ENCODE data around the gene TBC1D21. TPM values are rescaled to one million over a fixed set of nuclear protein-coding genes. Genes with fewer than 3 reads are reported as not detected.

The TBC1D21 gene
- total RNA-seq, 1 experiment from 2014 or later: not detected

DNA sequence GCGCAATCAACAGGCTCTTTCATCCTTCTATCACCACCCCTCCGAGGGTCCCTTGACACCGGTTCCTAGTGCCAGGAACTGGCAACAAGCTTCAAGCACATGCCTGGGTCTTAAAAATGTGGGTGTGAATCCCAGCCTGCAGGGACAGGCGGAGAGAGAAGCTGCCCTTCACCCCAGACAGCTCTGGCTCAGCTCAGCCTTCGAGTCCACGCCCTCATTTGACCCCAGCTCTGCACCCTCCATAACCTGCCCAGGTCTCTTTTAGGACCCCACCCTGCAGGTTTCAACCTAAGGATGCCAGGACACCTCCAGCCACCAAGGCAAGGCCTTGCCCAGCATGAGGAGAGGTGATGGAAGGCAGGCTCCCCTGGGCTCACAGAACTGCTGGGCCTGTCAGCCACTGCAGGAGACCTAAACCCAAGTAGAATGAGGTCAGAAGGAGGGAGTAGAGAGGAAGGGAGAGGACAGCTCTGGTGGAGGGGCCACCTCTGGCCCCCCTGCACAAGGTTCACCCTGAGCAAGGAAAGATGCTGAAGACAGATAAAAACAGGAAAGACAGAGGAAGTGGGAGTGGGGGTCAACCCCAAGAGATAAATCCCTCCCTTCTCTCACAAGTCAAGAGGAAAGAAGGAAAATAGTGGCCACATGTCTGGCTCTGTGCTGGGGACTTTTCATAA is 50.3 kb downstream of the TBC1D21 start:
- ChIA-PET POLR2A (ENCODE audit: unreplicated experiment) (no interaction called here), CTCF (interaction anchor here (1.0 kb wide), 1 partner anchor 17 kb away, joined by 3 read pairs; no protein-coding TSS in a partner anchor)
- H3K36me3 ChIP-seq (ENCODE audit: low read depth): no peaks in the 10 kb centered on the region
- H3K4me1 ChIP-seq (replicated peaks; ENCODE audit: insufficient read depth): peaks cover 36% of the 10 kb centered on the region
- peaks cover 9% of the 10 kb centered on the region for H3K79me2 ChIP-seq (ENCODE audit: low read depth)
- peak overlapping the region; percentile 30 for H3K27ac ChIP-seq
- no peak overlapping the region for H2AFZ ChIP-seq
- BruUV-seq (replicated peaks): no TSS peak
- no peak for DNase-seq
- H3K27me3 ChIP-seq (ENCODE audit: insufficient read depth, low read depth): no peaks in the 10 kb centered on the region
- H3F3A ChIP-seq (ENCODE audit: insufficient read depth, low read depth): peaks cover 31% of the 10 kb centered on the region
- no peak overlapping the region for H3K4me3 ChIP-seq
- peak overlapping the region; percentile 85 for H3K4me2 ChIP-seq
- H3K9me2 ChIP-seq (ENCODE audit: insufficient read depth): no peaks in the 10 kb centered on the region
- intact Hi-C loops (cut with micrococcal nuclease; ENCODE audit: unreplicated experiment): no loop called here
- H3K9me3 ChIP-seq (ENCODE audit: insufficient read depth, low read depth): no peaks in the 10 kb centered on the region
- TF ChIP-seq EZH2 (IDR thresholded peaks at IDR 0.05; ENCODE audit: low read depth): no peak
- no peak for TF ChIP-seq CTCF (conservative IDR thresholded peaks at IDR 0.05)
- H4K20me1 ChIP-seq (ENCODE audit: insufficient read depth): no peaks in the 10 kb centered on the region

GRCh38 chr15:73924171-73924921 is 51.0 kb downstream of the TBC1D21 start:
- peak overlapping the region; percentile 85 for H3K4me2 ChIP-seq
- no peak overlapping the region for H3K4me3 ChIP-seq
- H3K4me1 ChIP-seq (replicated peaks; ENCODE audit: insufficient read depth): peaks cover 43% of the 10 kb centered on the region
- no peak overlapping the region for H2AFZ ChIP-seq
- TF ChIP-seq CTCF (conservative IDR thresholded peaks at IDR 0.05) (no peak), EZH2 (IDR thresholded peaks at IDR 0.05; ENCODE audit: low read depth) (no peak)
- H4K20me1 ChIP-seq (ENCODE audit: insufficient read depth): no peaks in the 10 kb centered on the region
- H3K36me3 ChIP-seq (ENCODE audit: low read depth): no peaks in the 10 kb centered on the region
- no peaks in the 10 kb centered on the region for H3K9me2 ChIP-seq (ENCODE audit: insufficient read depth)
- POLR2A ChIA-PET (ENCODE audit: unreplicated experiment): interaction anchor here (0.7 kb wide), 1 partner anchor 162 kb away, joined by 3 read pairs; no protein-coding TSS in a partner anchor
- peak; percentile 33 to 74 for DNase-seq
- BruUV-seq (replicated peaks): no TSS peak
- H3K27me3 ChIP-seq (ENCODE audit: insufficient read depth, low read depth): no peaks in the 10 kb centered on the region
- H3F3A ChIP-seq (ENCODE audit: insufficient read depth, low read depth): peaks cover 25% of the 10 kb centered on the region
- no peaks in the 10 kb centered on the region for H3K9me3 ChIP-seq (ENCODE audit: insufficient read depth, low read depth)
- intact Hi-C loops (cut with micrococcal nuclease; ENCODE audit: unreplicated experiment): no loop called here
- H3K27ac ChIP-seq: peak overlapping the region; percentile 30
- CTCF ChIA-PET: interaction anchor here (1.0 kb wide), 1 partner anchor 18 kb away, joined by 3 read pairs; no protein-coding TSS in a partner anchor
- H3K79me2 ChIP-seq (ENCODE audit: low read depth): peaks cover 16% of the 10 kb centered on the region

DNA sequence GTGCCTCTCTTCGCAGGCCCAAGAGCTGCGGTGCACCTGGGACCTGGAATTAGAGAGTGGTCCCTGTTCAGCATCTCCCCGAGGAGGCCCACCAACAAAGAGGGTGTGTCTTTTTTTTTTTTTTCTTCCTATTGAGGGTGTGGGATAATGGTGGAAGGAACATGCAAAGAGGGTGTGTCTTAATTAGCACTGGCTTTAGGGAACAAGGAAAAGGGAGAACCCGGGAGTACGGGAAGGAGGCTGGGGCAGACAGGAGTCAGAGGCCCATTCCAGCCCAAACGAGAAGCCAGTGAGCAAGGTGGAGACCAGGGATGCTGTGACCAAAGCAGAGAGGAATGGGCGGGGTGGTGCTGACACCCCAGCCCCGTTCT is 52.5 kb downstream of the TBC1D21 start:
- ChIA-PET POLR2A (ENCODE audit: unreplicated experiment) (interaction anchor here (0.6 to 0.7 kb wide), 2 partner anchors 10 to 40 kb away, joined by 3 to 4 read pairs; no protein-coding TSS in a partner anchor), CTCF (interaction anchor here (0.6 to 1.2 kb wide), 2 partner anchors 15 to 31 kb away, joined by 3 to 5 read pairs; no protein-coding TSS in a partner anchor)
- Histone ChIP-seq H3K79me2 (ENCODE audit: low read depth) (peaks cover 31% of the 10 kb centered on the region), H3K9me3 (ENCODE audit: insufficient read depth, low read depth) (no peaks in the 10 kb centered on the region), H3K27me3 (ENCODE audit: insufficient read depth, low read depth) (no peaks in the 10 kb centered on the region), H3K9me2 (ENCODE audit: insufficient read depth) (no peaks in the 10 kb centered on the region), H3K4me1 (replicated peaks; ENCODE audit: insufficient read depth) (peaks cover 51% of the 10 kb centered on the region), H3F3A (ENCODE audit: insufficient read depth, low read depth) (peaks cover 25% of the 10 kb centered on the region), H4K20me1 (ENCODE audit: insufficient read depth) (peaks cover 7% of the 10 kb centered on the region), H2AFZ (no peak overlapping the region; the same call in 1 of the 2 replicates), H3K36me3 (ENCODE audit: low read depth) (no peaks in the 10 kb centered on the region), H3K4me3 (peak overlapping the region; percentile 62; the same call in 1 of the 2 replicates), H3K4me2 (peak overlapping the region; percentile 85), H3K27ac (no peak overlapping the region)
- DNase-seq: no peak
- no TSS peak for BruUV-seq (replicated peaks)
- intact Hi-C loops (cut with micrococcal nuclease; ENCODE audit: unreplicated experiment): loop anchor here (2.0 to 5.0 kb wide), 2 partner anchors 29 to 36 kb away; no protein-coding TSS in a partner anchor
- no peak for TF ChIP-seq EZH2 (IDR thresholded peaks at IDR 0.05; ENCODE audit: low read depth)

Measured in PC-9 (cell line).